Gastrocnemius medialis (tissue), 4 donors: ENCODE results near the gene HOXC6. TPM values are rescaled to one million over a fixed set of nuclear protein-coding genes. Genes with fewer than 3 reads are reported as not detected.

Experiments used
- ATAC-seq, 2 donors: fragments of 150-250 bp; one replicate each; pipeline ENCODE4 v1.9.1; 2016
- DNase-seq, 2 donors: peaks; one replicate each; pipeline ENCODE4 v3.0.0-alpha.2; 2019
- H3K27ac ChIP-seq, 4 donors: fragments of 200-600 bp; sonication (generic); 1 replicate in 1 of 4; 2 replicates in 3 of 4; pipeline ENCODE4 v1.5.1; 2016 to 2018; ENCODE audit warnings: mild to moderate bottlenecking in 2 of 4, moderate library complexity in 1 of 4
- H3K27me3 ChIP-seq, 3 donors: fragments of 200-600 bp; sonication (generic) in 2 of 3; 1 replicate in 1 of 3; 2 replicates in 2 of 3; pipeline versions ENCODE4 v1.5.1 to v1.6.0; 2016 to 2019; ENCODE audit warnings: mild to moderate bottlenecking in 1 of 3, moderate library complexity in 1 of 3
- H3K36me3 ChIP-seq, 2 donors: fragments of 200-600 bp; sonication (generic) in 1 of 2; one replicate each; pipeline ENCODE4 v1.5.1; 2017 to 2018
- H3K4me1 ChIP-seq, 2 donors: fragments of 200-600 bp; sonication (generic) in 1 of 2; one replicate each; pipeline ENCODE4 v1.5.1; 2016 to 2017; ENCODE audit warnings: mild to moderate bottlenecking in 2 of 2
- H3K4me3 ChIP-seq, 4 donors: fragments of 200-600 bp; sonication (generic) in 3 of 4; 1 replicate in 1 of 4; 2 replicates in 3 of 4; pipeline ENCODE4 v1.5.1; 2016 to 2019; ENCODE audit warnings: mild to moderate bottlenecking in 2 of 4
- H3K9me3 ChIP-seq, 3 donors: fragments of 200-600 bp; sonication (generic) in 2 of 3; 1 replicate in 1 of 3; 2 replicates in 2 of 3; pipeline ENCODE4 v1.5.1; 2016 to 2019
- POLR2A ChIP-seq, 2 donors: fragments of 450-650 bp; IDR thresholded peaks; one replicate each; pipeline ENCODE4 v1.6.1; 2017; ENCODE audit warnings: antibody characterized with exemption in 2 of 2, mild to moderate bottlenecking in 2 of 2, moderate library complexity in 2 of 2
- in situ Hi-C, 4 donors: fragments of 200-750 bp; cut with MboI; loops; one replicate each; pipeline versions ENCODE4 v1.15.0 to v1.8.0; 2017; ENCODE audit warnings: low sequenced_read_pairs in 4 of 4
- intact Hi-C: fragments of 100-400 bp; cut with DNase I; formaldehyde crosslinking; loops from one replicate; pipeline ENCODE4 v1.15.1; 2023; ENCODE audit warnings: low total_unique reads
- total RNA-seq, 4 donors: library from RNA; depleted of rRNA; stranded (reverse); fragments of >200 nt; gene quantifications; one replicate each; pipeline versions ENCODE4 v1.1.0 to v1.2.3, GENCODE V29; 2016
- TF ChIP-seq, protein P1 (sequence below), 5 experiments: fragments of 450-650 bp in 3 of 5; fragments of 200-600 bp in 2 of 5; sonication (generic) in 2 of 5; IDR thresholded peaks in 4 of 5; conservative IDR thresholded peaks in 1 of 5; 1 replicate in 4 of 5; 2 replicates in 1 of 5; pipeline ENCODE4 v1.5.1; 2016 to 2019; ENCODE audit warnings: antibody characterized with exemption in 5 of 5, mild to moderate bottlenecking in 3 of 5, moderate library complexity in 3 of 5

The HOXC6 gene
- total RNA-seq, 4 donors from 2014 or later = 1.0 to 4.7 (median 3.8) TPM

DNA sequence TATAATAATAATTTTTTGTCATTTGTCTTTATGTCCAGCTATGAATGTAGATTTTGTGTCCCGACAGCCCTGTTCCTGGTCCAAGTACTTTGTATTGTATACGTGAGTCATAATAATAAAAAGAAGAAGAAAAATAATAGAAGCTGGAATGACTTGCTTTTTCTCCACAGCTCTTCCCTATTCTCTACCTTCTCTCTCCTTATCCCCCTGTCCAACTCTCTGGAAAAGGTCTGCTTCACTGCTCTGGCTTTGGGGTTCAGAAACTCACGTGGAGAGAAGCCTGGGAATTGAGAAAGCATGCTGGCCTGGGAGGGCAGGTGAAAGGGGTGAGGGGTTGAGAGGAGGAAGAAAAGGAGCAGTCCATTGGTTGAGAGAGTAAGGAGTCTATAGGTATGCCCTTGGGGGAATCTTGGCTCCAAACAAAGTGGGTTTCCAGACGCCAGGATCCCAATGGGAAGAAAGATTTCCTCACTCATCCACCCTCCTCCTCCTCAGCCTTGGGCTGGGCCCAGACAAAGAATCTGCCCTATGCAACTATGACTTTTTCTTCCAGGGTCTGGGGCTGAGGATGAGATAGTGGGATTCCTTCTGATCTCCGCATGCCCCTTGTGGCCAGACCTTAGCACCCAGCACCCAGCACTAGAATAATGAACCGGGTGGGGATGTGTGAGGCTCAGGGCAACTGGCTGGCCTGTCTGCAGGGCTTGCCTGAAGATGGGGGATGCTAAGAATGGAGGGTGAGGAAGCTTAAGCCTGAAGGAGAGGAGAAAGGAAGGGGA, 15.4 kb upstream of the HOXC6 start:
- ATAC-seq (no peak), DNase-seq (no peak)
- Histone ChIP-seq H3K36me3 (no peaks in the 10 kb centered on the region), H3K27ac (peak overlapping the region; percentile 94 to 100 (median 98)), H3K4me1 (peaks cover 37 to 52% of the 10 kb centered on the region in 2 donors), H3K4me3 (no peak overlapping the region), H3K27me3 (no peaks in the 10 kb centered on the region), H3K9me3 (no peaks in the 10 kb centered on the region)
- intact Hi-C loops = loop anchor here (5.0 kb wide), 1 partner anchor 516 kb away; the partner anchor contains the start of gene MAP3K12
- TF ChIP-seq POLR2A (IDR thresholded peaks at IDR 0.05) = no peak
- TF ChIP-seq, protein P1, sequence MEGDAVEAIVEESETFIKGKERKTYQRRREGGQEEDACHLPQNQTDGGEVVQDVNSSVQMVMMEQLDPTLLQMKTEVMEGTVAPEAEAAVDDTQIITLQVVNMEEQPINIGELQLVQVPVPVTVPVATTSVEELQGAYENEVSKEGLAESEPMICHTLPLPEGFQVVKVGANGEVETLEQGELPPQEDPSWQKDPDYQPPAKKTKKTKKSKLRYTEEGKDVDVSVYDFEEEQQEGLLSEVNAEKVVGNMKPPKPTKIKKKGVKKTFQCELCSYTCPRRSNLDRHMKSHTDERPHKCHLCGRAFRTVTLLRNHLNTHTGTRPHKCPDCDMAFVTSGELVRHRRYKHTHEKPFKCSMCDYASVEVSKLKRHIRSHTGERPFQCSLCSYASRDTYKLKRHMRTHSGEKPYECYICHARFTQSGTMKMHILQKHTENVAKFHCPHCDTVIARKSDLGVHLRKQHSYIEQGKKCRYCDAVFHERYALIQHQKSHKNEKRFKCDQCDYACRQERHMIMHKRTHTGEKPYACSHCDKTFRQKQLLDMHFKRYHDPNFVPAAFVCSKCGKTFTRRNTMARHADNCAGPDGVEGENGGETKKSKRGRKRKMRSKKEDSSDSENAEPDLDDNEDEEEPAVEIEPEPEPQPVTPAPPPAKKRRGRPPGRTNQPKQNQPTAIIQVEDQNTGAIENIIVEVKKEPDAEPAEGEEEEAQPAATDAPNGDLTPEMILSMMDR (IDR thresholded peaks at IDR 0.05 in 4 of 5, conservative IDR thresholded peaks at IDR 0.05 in 1 of 5) = no peak
- in situ Hi-C loops = loop anchor here in 2 of 4 donors (10.0 to 25.0 kb wide), 2 partner anchors 192 to 349 kb away; partner anchors contain the start of gene GPR84 (in 2 of the 2)

DNA sequence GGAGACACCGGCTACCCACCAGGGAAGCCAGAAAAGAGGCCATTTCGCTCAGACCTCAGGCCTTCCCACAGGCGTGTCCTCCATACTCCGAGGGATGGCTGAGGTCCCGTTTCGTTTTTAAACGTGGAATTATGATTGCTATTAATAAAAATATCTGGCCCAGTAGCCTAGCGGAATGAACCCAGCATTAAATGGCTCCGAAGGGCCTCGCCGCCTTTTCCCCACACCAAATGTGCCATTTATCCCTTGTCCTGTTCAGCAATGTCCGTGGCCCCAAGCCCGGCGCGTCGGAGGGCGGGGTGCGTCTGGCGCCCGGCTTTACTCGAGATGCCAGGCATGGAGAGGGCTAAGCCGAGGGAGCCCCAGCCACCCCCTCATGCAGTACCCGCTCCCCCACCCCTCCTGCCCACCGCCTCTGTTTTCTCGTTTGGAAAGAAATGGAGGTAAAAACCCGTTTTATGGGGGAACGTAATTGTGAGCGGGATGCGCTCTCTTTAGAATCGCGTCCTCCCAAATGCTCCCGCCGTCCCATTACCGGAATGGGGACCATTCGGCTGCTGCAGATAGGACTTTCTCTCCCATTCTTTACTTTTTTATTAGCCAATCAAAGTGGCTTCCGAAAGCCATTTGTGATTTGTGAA, 13.7 kb upstream of the HOXC6 start:
- no peak for ATAC-seq
- Histone ChIP-seq H3K4me1 (peaks cover 34 to 52% of the 10 kb centered on the region in 2 donors), H3K36me3 (no peaks in the 10 kb centered on the region), H3K9me3 (no peaks in the 10 kb centered on the region), H3K27me3 (no peaks in the 10 kb centered on the region), H3K27ac (peak overlapping the region; percentile 94 to 100 (median 98)), H3K4me3 (peak overlapping the region; percentile 52 to 65 (median 56))
- TF ChIP-seq POLR2A (IDR thresholded peaks at IDR 0.05) = no peak
- TF ChIP-seq, protein P1 (IDR thresholded peaks at IDR 0.05 in 4 of 5, conservative IDR thresholded peaks at IDR 0.05 in 1 of 5) = no peak
- intact Hi-C loops = loop anchor here (5.0 kb wide), 2 partner anchors 268 to 517 kb away; partner anchors contain the start of genes CBX5, HNRNPA1 and MAP3K12
- no peak for DNase-seq
- in situ Hi-C loops = loop anchor here in 2 of 4 donors (10.0 to 25.0 kb wide), 2 partner anchors 190 to 348 kb away; partner anchors contain the start of gene GPR84 (in 2 of the 2)

DNA sequence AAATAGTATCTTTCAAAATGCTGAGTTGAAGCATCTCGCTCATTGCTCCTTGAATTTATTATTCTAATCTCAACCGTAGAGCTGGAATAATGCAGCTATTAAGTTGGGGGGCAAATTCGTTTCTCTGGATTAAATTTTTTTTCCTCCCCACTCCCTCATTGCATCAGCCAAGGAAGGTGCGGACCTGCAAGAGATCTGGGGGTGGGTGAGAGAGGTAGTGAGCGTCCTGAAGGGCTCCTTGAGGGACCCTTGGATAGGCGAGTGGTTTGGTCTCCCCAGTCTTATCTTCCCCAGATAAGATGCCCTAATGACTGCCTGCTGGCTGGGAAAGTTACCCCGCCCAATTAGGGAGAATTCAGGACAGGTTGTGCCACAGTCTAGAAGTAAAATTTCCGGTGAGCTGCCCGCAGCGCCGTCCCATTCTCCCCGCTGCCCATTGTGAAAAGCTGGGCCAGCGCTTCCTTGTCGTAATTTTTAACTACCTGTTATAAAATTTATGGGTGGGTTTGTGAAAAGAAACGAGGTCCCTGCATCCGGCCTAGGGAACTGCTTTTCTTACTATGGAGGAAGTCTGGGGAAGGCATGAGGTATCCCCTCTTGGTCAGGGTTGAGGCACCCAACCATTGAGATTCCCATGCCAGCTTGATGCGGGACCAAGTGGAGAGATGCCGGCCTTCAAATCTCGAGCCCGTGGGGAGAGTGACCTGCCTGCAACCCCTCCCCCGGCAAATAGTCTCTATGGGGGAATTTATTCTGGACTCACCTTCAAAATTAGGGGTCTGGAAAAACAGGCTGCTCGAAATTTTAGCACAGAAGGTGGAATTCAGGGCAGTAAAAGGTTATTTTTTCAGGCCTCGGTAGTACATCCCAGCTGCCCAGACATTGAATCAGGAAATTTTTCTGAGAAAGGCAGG, 13.0 kb upstream of the HOXC6 start:
- in situ Hi-C loops = loop anchor here in 2 of 4 donors (10.0 to 25.0 kb wide), 2 partner anchors 190 to 347 kb away; partner anchors contain the start of gene GPR84 (in 2 of the 2)

More for the DNA sequence above, 13.0 kb upstream of the HOXC6 start:
- no peak for TF ChIP-seq POLR2A (IDR thresholded peaks at IDR 0.05)
- TF ChIP-seq, protein P1 (IDR thresholded peaks at IDR 0.05 in 4 of 5, conservative IDR thresholded peaks at IDR 0.05 in 1 of 5) = no peak
- DNase-seq (no peak), ATAC-seq (no peak)
- H3K9me3 ChIP-seq = no peaks in the 10 kb centered on the region
- intact Hi-C loops = loop anchor here (5.0 kb wide), 1 partner anchor 267 kb away; the partner anchor contains the start of genes CBX5 and HNRNPA1
- H3K27me3 ChIP-seq = no peaks in the 10 kb centered on the region
- peaks cover 42 to 52% of the 10 kb centered on the region in 2 donors for H3K4me1 ChIP-seq
- H3K27ac ChIP-seq = peak overlapping the region; percentile 94 to 100 (median 98)
- peak overlapping the region; percentile 52 to 65 (median 56) for H3K4me3 ChIP-seq
- H3K36me3 ChIP-seq = no peaks in the 10 kb centered on the region
